GM12872 (cell line): ENCODE results near the gene BCL7C.

Experiments
- CTCF ChIP-seq: IDR thresholded peaks from 3 replicates; pipeline ENCODE4 v1.5.1; 2011; ENCODE audit warnings: low read depth, mild to moderate bottlenecking, low read length, moderate library complexity; ENCODE audit not compliant: insufficient read depth

The BCL7C gene

GRCh38 chr16:30858829-30859423 lies 35.0 kb downstream of the BCL7C start:
- TF ChIP-seq CTCF = no peak

- no peak for TF ChIP-seq CTCF
These were observed 35.8 kb downstream of the BCL7C start for GRCh38 chr16:30858111-30858495.

DNA sequence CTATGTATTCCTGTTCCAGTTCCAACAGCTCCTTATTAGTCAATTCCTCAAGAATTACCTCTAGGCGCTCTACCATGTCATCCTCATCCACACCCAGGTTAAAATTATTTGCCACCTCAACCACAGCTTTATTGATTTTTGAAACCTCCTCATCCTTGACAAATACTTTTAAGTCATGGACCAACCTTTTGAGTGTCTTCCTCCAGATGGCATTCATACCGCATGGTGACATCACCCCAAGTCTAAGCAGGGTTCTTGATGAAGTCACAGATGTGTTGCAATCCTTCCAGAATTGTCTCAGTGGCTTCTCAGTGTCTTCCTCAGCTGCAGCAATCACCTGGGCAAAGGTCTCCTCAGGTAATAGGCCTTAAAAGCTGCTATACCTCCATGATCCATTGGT lies 40.1 kb downstream of the BCL7C start:
- no peak for TF ChIP-seq CTCF

DNA sequence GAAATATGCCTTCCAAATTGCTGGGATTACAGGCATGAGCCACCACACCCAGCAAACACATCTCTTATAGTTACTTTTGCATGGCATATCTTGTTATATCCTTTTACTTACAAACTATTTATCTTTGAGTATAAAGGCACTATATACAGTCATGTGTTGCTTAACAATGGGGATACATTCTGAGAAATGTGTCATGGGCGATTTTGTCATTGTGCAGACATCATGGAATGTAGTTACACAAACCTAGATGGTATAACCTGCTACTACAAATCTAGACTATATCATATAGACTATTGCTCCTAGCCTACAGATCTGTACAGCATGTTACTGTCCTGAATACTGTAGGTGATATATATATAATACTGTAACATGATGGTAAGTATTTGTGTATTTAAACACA lies 43.6 kb downstream of the BCL7C start:
- TF ChIP-seq CTCF = no peak

- TF ChIP-seq CTCF = no peak
These were observed 47.1 kb downstream of the BCL7C start for GRCh38 chr16:30846649-30847402.

GRCh38 chr16:30844671-30845449 lies 49.0 kb downstream of the BCL7C start:
- peak; percentile 93 for TF ChIP-seq CTCF

- no peak for TF ChIP-seq CTCF
These were observed 49.6 kb downstream of the BCL7C start for GRCh38 chr16:30844346-30844670.
